Activated CD8-positive, alpha-beta memory T cell treated with anti-CD3 and anti-CD28 coated beads, Interleukin-2, amount 50 U/mL, for 1 hour (primary cell): Measurements from ENCODE around the gene TMEM9.
A peak's percentile ranks its signal among the peaks of the same experiment; 100 is the strongest.
"Not testable (repeated sequence)": the region's sequence is repeated elsewhere in the genome, so short reads cannot be mapped to it uniquely, and the experiment has no call there.

Experiments
- DNase-seq: peaks from one replicate; pipeline ENCODE4 v3.0.0-alpha.2; 2020; ENCODE audit errors: extremely low read depth

TMEM9 gene

DNA sequence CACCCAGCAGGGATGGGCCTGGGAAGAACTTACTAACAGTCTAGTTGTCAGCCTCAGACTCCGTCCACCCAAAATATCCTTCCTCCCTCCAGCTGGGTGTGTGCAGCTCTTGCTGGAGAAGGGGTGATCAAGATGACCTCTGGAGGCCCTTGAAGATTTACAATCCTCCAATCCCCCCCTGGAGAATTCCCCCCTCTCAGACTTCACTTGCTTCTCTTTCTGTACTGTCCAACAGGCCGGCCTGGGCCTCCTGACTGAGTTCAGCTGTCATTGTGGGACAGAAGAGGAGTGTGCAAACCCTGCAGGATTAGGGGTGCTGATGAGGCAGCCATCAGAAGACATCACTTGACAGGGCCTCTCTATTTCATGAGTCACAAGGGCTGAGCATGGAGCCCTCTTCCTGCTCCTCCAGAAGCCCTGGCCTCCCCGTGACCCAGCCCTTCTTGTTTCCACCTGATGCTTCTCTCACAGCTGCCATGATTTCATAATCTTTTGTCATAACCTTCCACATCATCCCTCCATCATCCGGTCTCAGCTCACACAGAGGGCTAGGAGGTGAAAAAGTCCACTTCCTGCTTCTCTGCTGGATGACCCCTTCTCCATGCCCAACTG, 18.8 kb upstream of the TMEM9 start:
- no peak for DNase-seq

DNA sequence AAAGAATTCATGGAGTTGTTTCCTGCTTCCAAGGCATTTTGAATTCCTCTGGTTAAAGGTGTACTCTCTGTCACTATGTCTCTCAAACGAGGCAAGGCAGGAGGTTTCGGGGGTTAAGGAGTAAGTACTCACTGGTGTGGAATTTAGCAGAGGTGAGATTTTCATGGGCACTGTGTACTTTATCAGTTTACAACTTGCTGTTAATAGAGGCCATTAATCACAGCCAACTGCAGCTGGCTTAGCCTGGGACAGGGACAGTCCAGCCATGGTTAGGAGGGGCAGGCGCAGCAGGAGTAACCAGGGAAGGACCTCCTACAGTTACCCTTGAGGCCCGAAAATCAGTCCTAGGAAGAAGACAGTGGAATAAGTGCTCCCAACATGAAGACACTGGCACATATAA, 18.1 kb upstream of the TMEM9 start:
- no peak for DNase-seq

DNA sequence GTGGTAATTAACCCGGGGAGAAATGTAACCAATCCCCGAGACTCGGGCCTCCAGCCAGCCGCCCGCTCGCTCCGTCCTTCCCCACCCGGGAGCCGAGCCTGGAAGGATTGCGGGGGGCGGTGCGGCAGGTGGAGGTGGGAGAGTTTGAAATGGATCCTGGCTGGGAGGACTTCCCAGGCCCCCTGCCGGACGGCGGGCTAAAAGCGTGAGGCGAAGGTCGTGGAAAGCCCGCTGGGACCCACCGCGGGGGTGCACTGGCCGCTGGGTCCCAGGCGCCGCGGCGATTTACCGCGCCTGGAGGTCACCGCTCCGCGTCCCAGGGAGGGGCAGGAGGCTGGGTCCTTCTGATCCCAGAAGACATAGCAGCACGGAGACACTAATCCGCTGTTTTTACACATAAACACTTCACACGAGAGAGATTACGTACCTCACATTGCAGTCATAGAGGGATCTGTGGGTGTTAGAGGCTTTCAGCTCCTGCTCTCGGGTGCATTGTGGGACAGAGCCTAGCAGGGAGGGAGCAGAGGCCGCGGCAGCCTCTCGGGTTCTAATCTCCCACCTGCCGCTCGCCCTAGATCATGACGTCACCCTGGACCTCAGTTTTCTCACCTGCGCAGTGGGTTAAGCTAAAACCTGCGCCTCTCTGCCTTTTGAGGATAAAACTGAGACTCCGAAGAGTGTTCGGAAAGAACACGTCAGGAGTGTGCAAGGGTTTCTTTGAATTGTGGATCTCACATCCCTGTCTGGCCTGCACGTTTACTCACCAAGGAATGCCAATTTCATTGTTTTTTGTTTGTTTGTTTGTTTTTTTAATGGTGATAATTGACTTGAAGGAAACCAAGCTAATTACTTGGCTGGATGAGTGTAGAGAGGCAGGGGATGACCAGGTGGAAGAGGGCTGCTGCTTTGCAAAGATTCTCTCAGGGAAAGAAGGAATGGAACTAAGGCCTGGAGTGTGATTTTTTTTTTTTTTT, 17.1 kb upstream of the TMEM9 start:
- no peak for DNase-seq

DNA sequence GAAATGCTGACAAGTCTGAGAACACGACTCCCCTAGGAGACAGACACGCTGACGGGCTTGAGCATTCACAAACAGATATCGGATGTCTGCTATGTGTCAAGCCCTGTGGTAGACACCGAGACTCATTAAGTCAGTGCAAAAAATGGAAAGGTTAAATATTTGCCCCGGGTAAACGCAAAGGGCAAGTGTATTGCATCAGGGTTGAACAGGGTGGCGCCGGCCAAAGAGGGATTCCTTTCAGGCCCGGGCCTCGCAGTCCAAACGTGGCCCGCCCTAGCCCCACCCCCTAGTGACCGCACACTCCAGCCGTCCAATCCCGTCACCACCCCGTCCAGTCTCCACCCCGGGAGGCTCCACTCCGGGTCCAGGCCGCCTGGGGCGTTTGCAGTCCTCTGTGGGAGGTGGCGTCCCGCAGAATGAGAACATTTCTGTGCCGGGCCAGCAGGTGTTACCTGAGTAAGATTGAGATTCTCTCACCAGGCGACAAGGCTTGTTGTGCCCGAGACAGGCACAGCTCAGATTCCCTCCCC, 16.3 kb upstream of the TMEM9 start:
- DNase-seq: peak; percentile 23

DNA sequence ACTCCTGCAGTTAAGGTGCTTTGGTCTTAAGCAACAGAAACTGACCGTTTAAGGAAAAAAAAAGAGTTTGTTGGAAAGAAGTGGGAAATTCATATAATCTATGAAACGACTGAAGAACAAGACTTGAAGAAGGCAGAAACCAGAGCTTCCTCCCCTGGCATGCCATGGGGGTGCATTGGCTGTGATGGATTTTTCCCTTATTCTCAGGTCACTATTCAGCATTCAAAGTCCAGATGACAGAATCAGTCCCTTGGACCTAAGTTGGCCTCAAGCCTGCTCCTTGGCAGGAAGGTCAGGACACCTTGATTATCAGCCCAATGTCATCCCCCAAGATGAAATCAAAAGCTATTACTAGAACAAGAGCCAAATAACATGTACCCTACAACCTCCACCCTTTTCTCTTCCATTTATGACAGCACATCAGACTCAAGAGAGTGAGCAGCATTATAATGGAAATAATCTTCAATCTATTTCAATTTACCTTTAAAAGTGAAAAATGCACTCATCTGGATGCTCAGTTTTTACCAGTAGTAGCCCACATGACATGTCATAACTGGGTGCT, 15.8 kb upstream of the TMEM9 start:
- no peak for DNase-seq

DNA sequence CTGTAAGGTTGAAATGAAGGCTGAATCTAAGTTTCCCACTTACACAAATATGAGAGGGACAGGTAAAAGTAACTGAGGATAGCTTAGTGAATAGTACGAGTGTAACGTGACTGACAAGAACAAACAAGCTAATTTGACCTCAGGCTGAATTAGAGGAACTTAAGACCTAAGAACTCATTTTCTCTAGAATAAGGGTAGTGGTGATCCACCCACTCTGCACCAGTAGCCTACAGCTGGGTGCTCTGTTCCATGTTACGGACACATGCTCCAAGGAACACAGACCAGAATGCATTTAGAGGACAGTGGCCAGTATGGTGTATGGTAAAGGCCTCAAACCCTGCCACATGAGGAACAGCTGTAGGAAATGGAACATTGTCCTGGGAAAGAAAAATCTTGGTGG, 14.9 kb upstream of the TMEM9 start:
- DNase-seq: no peak

DNA sequence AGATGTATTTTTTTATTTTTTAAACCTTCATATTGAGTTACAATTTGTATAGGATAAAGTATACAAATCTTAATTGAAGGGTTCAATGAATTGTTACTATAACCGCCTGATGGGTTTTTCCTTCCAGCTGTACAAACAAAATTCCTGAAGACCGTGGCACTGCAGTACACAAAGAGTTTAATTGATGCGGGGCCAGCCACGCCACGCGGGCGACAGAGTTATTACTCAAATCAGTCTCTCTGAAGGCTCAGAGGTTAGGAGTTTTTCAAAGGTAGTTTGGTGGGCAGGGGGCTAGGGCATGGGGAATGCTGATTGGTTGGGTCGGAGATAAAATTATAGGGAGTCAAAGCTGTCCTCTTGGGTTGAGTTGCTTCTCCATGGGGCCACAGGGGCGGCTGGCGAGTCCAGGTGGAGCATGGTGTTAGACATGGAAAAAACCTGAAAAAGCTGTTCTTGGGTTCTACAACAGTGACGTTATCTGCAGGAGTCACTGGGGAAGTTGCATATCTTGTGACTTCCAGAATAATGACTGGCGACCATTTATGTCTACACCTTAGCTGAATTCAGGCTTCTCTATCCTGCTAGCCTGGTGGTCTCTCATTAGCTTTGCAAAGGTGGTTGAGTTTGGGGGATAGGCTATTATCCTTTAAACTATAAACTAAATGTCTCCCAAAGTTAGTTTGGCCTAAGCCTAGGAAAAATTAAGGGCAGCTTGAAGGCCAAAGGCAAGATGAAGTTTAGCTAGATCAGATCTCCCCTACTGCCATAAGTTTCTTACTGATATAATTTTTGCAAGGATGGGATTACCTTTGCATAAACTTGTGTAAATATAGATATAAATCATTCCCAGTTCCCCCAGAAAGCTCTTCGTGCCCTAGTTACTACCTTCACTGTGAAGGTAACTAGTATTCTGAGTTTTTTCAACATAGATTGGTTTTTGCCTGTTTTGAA, 13.0 kb upstream of the TMEM9 start:
- DNase-seq: no peak

DNA sequence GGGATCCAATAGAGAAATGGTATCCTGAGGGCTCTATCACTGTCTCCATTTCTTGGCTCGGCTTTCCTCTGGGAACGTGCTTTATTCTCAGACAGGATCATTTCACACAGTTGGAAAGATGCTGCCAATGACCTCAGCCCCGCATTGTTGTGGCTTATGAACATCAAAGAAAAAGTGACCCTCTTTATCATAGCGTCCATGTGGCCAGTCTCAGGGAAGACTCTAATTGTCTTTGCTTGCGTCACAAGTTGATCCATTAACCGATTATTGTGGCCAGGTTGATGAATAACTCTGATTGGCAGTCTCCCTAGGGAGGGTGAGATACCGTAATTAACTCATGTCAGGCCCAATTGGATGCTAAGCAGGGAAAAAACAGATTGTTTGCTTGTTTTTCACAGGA, 10.4 kb upstream of the TMEM9 start:
- DNase-seq: no peak

DNA sequence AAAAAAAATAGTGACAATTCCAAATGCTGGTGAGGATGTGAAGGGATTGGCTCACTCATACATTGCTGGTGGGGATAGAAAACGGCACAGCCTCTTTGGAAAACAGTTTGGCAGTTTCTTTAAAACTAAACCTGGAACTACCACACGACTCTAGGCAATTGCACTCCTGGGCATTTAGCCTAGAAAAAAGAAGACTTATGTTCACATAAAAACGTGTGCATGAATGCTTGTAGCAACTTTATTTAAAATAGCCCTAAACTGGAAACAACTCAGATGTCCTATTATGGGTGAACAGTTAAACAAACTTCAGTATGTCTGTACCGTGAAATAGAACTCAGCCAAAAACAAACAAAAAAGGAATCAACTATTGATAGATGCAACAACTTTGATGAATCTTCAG, 9.4 kb upstream of the TMEM9 start:
- DNase-seq: no peak

DNA sequence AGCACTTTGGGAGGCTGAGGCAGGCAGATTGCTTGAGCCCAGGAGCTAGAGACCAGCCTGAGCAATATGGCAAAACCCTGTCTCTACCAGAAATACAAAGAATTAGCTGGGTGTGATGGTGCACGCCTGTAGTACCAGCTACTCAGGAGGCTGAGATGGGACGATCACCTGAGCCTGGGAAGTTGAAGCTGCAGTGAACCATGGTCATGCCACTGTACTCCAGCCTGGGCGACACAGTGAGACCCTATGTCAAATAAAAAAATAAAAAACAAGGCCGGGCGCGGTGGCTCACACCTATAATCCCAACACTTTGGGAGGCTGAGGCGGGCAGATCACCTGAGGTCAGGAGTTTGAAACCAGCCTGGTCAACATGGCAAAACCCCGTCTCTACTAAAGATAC, 8.8 kb upstream of the TMEM9 start:
- DNase-seq: not testable (repeated sequence)

DNA sequence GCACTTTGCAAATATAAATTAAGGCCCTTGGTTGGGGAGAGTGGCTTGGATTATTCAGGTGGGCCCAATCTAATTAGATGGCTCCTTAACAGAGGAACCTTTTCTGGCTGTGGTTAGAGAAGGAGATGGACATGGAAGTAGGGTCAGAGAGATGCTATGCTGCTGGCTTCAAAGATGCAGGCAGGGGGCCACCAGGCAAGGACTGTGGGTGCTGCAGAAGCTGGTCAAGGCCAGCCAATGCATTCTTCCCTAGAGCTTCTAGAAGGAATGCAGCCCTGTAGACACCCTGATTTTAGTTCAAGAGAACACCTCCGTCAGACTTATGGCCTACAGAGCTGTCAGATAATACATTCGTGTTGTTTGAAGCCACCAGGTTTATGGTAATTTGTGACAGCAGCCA, 3.7 kb upstream of the TMEM9 start:
- DNase-seq: no peak

DNA sequence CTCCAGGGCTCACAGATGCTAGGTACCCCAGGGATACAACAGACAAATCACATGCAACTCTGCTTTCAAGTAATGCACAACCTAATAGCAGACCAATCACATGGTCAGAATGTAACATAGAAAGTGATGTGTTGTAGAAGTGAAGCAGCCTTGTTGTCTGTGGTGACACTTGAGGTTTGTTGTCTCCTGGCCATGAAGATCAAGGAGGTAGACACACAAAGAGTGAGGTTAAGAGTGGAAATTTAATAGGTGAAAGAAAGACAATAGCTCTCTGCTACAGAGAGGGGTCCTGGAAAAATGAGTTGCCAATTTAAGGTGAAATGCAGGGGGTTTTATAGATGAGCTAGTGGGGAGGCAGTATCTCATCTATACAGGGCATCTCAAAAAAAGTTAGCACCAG, 2.5 kb upstream of the TMEM9 start:
- no peak for DNase-seq

DNA sequence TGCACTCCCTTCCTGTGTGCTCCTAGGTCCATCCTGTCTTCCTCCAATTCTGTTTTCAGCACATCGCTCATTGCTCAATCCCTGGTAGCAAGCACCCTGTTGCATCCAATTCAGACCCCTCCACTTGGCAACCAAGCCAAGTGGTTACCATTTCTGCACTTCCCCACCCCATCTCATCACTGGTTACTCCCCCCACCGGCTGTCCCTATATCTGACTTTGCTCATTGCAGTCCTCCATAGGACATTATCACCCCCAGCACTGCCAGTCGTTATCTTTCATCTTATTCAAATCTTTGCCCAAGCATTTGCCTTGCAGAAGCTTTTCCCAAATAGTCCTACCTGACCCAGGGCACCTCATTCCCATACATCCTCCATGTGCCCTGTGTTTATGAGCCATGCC, 2.1 kb upstream of the TMEM9 start:
- DNase-seq: no peak

DNA sequence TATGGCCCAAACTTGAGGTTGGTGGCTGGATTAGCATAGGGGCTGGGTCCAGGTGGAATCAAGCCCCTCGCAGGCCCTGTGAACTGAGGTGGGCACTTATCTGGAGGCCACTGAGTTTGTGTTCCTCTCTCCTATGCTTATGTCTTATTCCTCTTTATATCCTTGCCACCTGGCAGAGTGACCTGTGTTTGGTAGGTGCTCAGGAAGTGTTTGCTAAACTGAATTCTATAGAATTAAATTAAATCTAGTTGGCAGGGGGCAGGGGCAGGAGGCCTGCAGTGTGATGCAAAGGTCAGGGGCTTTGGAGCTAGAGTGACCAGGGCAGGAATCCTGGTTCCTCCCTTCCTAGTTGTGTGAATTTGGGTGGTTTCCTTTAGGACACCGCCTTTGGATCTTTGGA, 1.1 kb upstream of the TMEM9 start:
- DNase-seq: no peak

DNA sequence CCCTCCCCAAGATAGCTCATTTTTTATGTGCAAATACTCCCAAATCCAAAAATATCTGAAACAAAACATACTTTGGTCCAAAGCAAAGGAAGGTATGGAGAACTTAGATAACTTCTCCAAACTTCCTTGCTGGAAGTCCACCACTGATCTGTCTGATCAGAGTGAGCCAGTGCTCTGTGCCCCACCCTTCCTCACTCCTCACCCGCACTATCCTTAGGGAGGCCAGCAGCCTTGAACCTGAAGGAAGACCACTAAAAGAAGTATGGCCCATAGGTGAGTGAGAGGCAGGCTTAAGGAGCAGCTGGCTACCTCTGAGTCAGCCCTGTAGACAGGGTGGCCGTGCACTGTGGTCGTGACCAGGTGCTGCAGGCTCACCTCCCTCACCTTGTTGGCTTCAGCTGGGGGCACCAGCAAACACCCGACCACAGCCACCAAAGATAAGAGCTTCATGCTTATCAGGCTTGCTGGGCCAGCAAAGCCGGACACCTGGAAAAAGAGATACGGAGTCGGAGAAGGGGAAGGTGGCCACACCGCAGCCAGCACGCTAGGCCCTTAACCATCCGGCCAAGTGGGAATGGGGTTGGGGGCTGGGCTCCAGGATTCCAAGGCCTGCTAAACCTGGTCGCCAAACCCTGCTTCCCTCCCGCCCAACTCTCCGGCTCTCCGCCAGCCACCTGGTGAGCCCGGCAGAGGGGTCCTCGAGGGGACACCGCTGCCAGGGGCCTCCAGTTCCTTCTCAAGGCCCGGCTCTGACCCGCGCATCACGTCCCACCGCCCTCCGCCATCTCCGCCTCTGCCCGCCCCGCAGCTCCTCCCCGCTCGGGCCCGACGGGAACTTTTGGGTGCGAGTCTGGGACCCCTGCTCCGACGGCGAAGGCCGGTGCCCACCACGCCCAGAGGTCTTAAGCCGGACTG, 543 bp downstream of the TMEM9 start:
- no peak for DNase-seq

DNA sequence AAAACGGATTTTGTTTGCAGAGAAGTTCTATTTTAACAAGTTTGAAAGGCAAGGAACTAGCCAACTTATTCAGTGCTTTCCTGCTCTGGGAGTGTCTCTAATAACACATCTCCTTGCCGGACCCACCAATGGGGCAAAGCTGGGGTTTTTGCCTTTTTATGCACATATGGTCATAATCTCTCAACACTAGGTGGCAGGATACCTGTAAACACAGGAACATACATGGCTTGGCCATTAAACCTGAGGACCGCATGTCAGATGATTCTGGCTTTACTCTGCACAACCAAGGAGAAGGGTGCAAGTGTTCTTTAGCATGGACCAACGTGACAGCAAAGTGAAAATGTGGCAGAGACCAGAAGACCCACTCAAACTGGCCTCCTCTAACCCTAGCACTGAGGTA, 4.9 kb downstream of the TMEM9 start:
- DNase-seq: no peak

DNA sequence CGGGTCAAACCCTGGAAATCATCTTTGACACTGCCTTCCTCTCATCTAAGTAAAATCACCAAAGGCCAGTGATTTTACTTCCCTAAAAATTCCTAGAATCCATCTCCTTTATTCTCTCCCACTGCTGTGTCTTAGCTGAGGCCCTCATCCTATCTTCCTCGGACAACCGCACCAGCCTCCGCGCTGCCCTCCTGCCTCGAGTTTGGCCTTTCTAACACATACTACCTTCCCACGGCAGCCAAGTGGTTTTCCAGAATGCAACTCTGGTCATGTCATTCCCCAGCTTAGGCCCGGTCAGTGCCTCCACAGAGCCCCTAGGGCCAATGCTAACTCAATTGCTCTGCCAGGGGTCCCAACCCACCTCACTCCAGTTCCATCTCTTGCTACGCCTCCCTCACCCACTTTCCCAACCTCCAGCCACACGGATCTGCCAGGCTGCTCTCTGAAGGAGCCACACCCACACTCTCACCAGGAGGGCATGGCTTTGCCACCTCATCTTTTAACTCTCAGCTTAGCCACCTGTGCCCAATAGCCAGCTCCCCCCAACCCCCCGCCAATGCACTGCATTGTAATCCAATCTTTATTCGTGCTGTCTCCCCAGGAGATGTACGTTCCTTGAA, 6.8 kb downstream of the TMEM9 start:
- no peak for DNase-seq

DNA sequence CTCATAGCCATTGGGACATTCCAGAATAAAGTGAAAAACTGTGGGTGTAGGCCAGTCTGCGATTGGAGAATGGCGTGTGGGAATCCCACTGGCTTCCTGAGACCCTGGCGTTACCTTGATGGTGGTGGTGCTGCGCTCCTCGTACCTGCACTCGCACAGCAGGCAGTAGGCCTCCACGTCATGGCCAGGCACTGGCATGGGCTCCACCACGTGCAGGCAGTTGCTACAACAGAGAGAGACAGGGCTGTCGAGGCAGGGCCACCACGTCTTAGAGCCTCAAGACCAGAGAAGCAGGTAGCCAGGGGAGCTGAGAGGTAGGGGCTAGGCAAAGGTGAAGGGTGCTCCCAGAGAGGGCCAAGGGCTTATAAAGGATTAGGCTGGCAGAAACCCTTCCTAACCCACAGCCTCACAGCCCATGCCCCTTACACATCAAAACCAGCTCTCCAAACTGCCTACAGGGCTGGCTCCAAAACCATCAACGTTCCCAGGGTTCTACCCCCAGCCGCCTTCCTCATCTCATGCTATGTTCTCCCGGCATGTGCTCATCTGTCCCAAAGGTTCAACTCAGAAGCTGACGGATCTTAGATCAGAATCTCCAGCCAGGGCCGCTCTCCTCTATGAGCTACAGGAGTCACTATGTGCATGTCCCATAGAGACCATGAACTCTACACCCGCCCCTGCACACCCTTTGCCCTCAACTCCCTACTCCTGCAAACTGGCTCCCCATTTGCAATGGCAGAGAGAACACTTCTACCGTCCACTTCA, 7.5 kb downstream of the TMEM9 start:
- no peak for DNase-seq

DNA sequence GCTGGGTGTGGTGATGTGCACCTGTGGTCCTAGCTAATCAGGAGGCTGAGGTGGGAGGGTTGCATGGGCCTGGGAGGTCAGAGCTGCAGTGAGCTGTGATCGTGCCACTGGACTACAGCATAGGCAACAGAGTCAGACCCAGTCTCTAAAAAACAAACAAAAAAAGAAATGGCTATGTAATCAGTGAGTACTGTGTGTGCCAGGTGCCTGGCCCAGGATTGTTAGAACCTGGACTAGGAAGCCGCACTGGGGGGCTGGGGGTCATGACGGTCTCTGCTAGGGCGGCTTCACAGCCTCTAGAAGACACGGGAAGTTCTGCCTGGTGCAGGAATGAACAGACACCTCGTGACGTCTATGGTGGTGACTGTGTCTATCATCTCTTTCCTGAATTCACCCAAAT, 8.5 kb downstream of the TMEM9 start:
- DNase-seq: no peak
